H9 (cell line): ENCODE measurements around the gene FUT1. TPM values are rescaled to one million over a fixed set of nuclear protein-coding genes. Genes with fewer than 3 reads are reported as not detected.

Experiments used
- DNase-seq: peaks from one replicate; pipeline ENCODE4 v3.0.0-alpha.2; 2017
- H2AFZ ChIP-seq: one replicate; pipeline ENCODE4 v1.6.1; 2013; ENCODE audit warnings: mild to moderate bottlenecking, low read length, control low read depth, moderate library complexity
- H2AK5ac ChIP-seq: 2 replicates; pipeline ENCODE4 v1.6.1; 2013; ENCODE audit warnings: low read length, control low read depth, mixed read lengths; ENCODE audit not compliant: insufficient read length
- H2BK120ac ChIP-seq: one replicate; pipeline ENCODE4 v1.6.1; 2013; ENCODE audit warnings: low read depth, mild to moderate bottlenecking, low read length, control low read depth, inconsistent platforms; ENCODE audit not compliant: poor library complexity, severe bottlenecking
- H2BK12ac ChIP-seq: 2 replicates; pipeline ENCODE4 v1.6.1; 2013; ENCODE audit warnings: low read length, control low read depth, mixed read lengths, low read depth; ENCODE audit not compliant: insufficient read length
- H2BK15ac ChIP-seq: 2 replicates; pipeline ENCODE4 v1.6.1; 2013; ENCODE audit warnings: low read depth, low read length, control low read depth
- H2BK20ac ChIP-seq: one replicate; pipeline ENCODE4 v1.6.1; 2013; ENCODE audit warnings: low read depth, mild to moderate bottlenecking, low read length, control low read depth, inconsistent platforms; ENCODE audit not compliant: poor library complexity, severe bottlenecking
- H2BK5ac ChIP-seq: 2 replicates; pipeline ENCODE4 v1.6.1; 2013; ENCODE audit warnings: low read length, control low read depth, mixed read lengths; ENCODE audit not compliant: insufficient read length
- H3K14ac ChIP-seq: 2 replicates; pipeline ENCODE4 v1.6.1; 2013; ENCODE audit warnings: low read length, control low read depth; ENCODE audit not compliant: insufficient read depth
- H3K18ac ChIP-seq: 2 replicates; pipeline ENCODE4 v1.6.1; 2013; ENCODE audit warnings: low read depth, mild to moderate bottlenecking, mixed read lengths, low read length, control low read depth; ENCODE audit not compliant: insufficient read length
- H3K23ac ChIP-seq: 2 replicates; pipeline ENCODE4 v1.6.1; 2013; ENCODE audit warnings: low read length, control low read depth, mixed read lengths, low read depth; ENCODE audit not compliant: insufficient read length
- H3K23me2 ChIP-seq: 2 replicates; pipeline ENCODE4 v1.6.1; 2013; ENCODE audit warnings: low read depth, mild to moderate bottlenecking, mixed read lengths, low read length, control low read depth; ENCODE audit not compliant: insufficient read length, poor library complexity, severe bottlenecking
- H3K27ac ChIP-seq: 2 replicates; pipeline ENCODE4 v1.5.1; 2013; ENCODE audit warnings: low read length, control low read depth, mixed read lengths, low read depth; ENCODE audit not compliant: insufficient read length
- H3K27me3 ChIP-seq: 2 replicates; pipeline ENCODE4 v1.6.1; 2013; ENCODE audit warnings: low read length, control low read depth, inconsistent platforms; ENCODE audit not compliant: insufficient read depth
- H3K4ac ChIP-seq: 2 replicates; pipeline ENCODE4 v1.6.1; 2013; ENCODE audit warnings: low read depth, mild to moderate bottlenecking, control low read depth, inconsistent platforms, low read length, moderate library complexity
- H3K4me1 ChIP-seq: 2 replicates; pipeline ENCODE4 v1.6.1; 2013; ENCODE audit warnings: low read length, control low read depth, inconsistent platforms; ENCODE audit not compliant: insufficient read depth
- H3K4me2 ChIP-seq: 2 replicates; pipeline ENCODE4 v1.6.1; 2013; ENCODE audit warnings: low read length, control low read depth, mixed read lengths; ENCODE audit not compliant: insufficient read length, insufficient read depth
- H3K56ac ChIP-seq: 2 replicates; pipeline ENCODE4 v1.6.1; 2013; ENCODE audit warnings: low read depth, mild to moderate bottlenecking, mixed read lengths, low read length, control low read depth; ENCODE audit not compliant: insufficient read length
- H3K79me1 ChIP-seq: 2 replicates; pipeline ENCODE4 v1.6.1; 2013; ENCODE audit warnings: low read depth, mild to moderate bottlenecking, moderate library complexity, low read length, control low read depth, inconsistent platforms; ENCODE audit not compliant: insufficient read depth, poor library complexity, severe bottlenecking
- H3K79me2 ChIP-seq: 2 replicates; pipeline ENCODE4 v1.6.1; 2013; ENCODE audit warnings: low read length, control low read depth, inconsistent platforms; ENCODE audit not compliant: insufficient read depth
- H3K9ac ChIP-seq: 2 replicates; pipeline ENCODE4 v1.6.1; 2013; ENCODE audit warnings: low read length, control low read depth, mixed read lengths; ENCODE audit not compliant: insufficient read length; ENCODE audit errors: extremely low read depth
- H3K9me3 ChIP-seq: one replicate; pipeline ENCODE4 v1.6.1; 2013; ENCODE audit warnings: low read depth, low read length, inconsistent platforms; ENCODE audit not compliant: control insufficient read depth
- H3T11ph ChIP-seq: one replicate; pipeline ENCODE4 v1.6.1; 2013; ENCODE audit warnings: mild to moderate bottlenecking, low read length, control low read depth, inconsistent platforms
- H4K20me1 ChIP-seq: one replicate; pipeline ENCODE4 v1.6.1; 2013; ENCODE audit not compliant: control insufficient read depth, insufficient read length, insufficient read depth
- H4K5ac ChIP-seq: 2 replicates; pipeline ENCODE4 v1.6.1; 2013; ENCODE audit warnings: low read depth, mild to moderate bottlenecking, mixed read lengths, low read length, control low read depth; ENCODE audit not compliant: insufficient read length
- H4K8ac ChIP-seq: replicated peaks from 2 replicates; pipeline ENCODE4 v1.6.1; 2013; ENCODE audit warnings: low read length, control low read depth, mixed read lengths, low read depth; ENCODE audit not compliant: insufficient read length
- H4K91ac ChIP-seq: 2 replicates; pipeline ENCODE4 v1.6.1; 2013; ENCODE audit warnings: low read depth, mild to moderate bottlenecking, moderate library complexity, mixed read lengths, low read length, control low read depth; ENCODE audit not compliant: insufficient read length
- H3K27ac Mint-ChIP-seq, 3 experiments: 2 replicates in 2 of 3; 3 replicates in 1 of 3; pipeline ENCODE4 v1.8.0; 2020 to 2021; ENCODE audit warnings: mixed read lengths in 3 of 3, mild to moderate bottlenecking in 1 of 3, moderate library complexity in 1 of 3
- H3K27me3 Mint-ChIP-seq: 2 replicates; pipeline ENCODE4 v1.8.0; 2021; ENCODE audit warnings: low read depth, mild to moderate bottlenecking, moderate library complexity, mixed read lengths
- H3K36me3 Mint-ChIP-seq, 3 experiments: 2 replicates in 2 of 3; 3 replicates in 1 of 3; pipeline ENCODE4 v1.8.0; 2020 to 2021; ENCODE audit warnings: low read depth in 3 of 3, mixed read lengths in 3 of 3; ENCODE audit not compliant: insufficient read depth in 1 of 3
- H3K4me1 Mint-ChIP-seq, 2 experiments: 2 replicates each; pipeline ENCODE4 v1.8.0; 2020; ENCODE audit warnings: mixed read lengths in 2 of 2
- H3K4me3 Mint-ChIP-seq, 2 experiments: 2 replicates in 1 of 2; 3 replicates in 1 of 2; pipeline ENCODE4 v1.8.0; 2020 to 2021; ENCODE audit warnings: mild to moderate bottlenecking in 2 of 2, mixed read lengths in 2 of 2, moderate library complexity in 1 of 2
- H3K9me3 Mint-ChIP-seq, 2 experiments: 2 replicates in 1 of 2; 3 replicates in 1 of 2; pipeline ENCODE4 v1.8.0; 2020; ENCODE audit warnings: mild to moderate bottlenecking in 2 of 2, mixed read lengths in 2 of 2, moderate library complexity in 1 of 2
- WGBS: extraction: QIAGEN DNeasy Blood & Tissue Kit; methylation state at CpG from one replicate; pipeline ENCODE4 v1.1.7; 2013; ENCODE audit warnings: missing lambda C conversion rate, low lambda C conversion rate, mixed read lengths; ENCODE audit not compliant: insufficient read length; ENCODE audit errors: extremely low coverage; 5-methylcytosine and 5-hydroxymethylcytosine counted together
- total RNA-seq: library from RNA; stranded (reverse); gene quantifications from 2 replicates; pipeline ENCODE4 v1.2.1, GENCODE V29; 2021
- TF ChIP-seq, protein P1 (sequence below): fragments of 200-600 bp; sonication (generic); conservative IDR thresholded peaks from 3 replicates; pipeline ENCODE4 v1.8.0; 2021; ENCODE audit warnings: antibody characterized with exemption, mild to moderate bottlenecking

FUT1 gene
- total RNA-seq, 1 experiment from 2014 or later: 16.1 TPM

DNA sequence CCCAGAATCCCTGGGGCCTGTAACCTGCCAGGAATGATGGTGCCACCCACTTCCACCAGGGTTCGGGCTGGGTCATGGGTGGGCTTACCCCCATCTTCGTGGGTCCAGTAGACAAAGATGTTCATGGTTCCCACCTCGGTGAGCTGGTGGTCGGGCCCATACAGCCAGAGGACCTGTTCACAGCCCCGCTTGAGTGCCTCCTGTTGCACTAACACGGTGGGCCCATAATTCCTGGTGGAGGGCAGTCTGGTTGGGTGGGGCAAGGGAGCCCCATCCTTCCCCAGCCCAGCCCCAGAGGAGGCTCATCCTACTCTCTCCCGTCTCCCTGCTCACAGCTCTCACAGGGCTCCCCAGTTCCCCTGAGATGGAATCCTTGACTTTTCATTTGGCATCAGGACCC, 44.7 kb upstream of the FUT1 start:
- no peak overlapping the region for H2AFZ ChIP-seq
- no peak overlapping the region for H3K56ac ChIP-seq
- H3K27me3 ChIP-seq: no peaks in the 10 kb centered on the region
- no peak overlapping the region for H3K4ac ChIP-seq
- no peak overlapping the region for H3K4me2 ChIP-seq
- H2AK5ac ChIP-seq: no peak overlapping the region
- H4K8ac ChIP-seq: no peak overlapping the region
- no peak overlapping the region for H3K9ac ChIP-seq
- H3K14ac ChIP-seq: no peak overlapping the region
- no peak overlapping the region for H2BK12ac ChIP-seq
- no peak overlapping the region for H3T11ph ChIP-seq
- H2BK120ac ChIP-seq: no peak overlapping the region
- H3K18ac ChIP-seq: no peak overlapping the region
- H4K91ac ChIP-seq: no peak overlapping the region
- no peak overlapping the region for H2BK15ac ChIP-seq
- 0 out of 5 replicates have a peak, but pooled peaks cover 0 to 2% of the 10 kb centered on the region in 2 experiments for H3K9me3 Mint-ChIP-seq
- no peak for DNase-seq
- no peaks in the 10 kb centered on the region; the same call in none of the 2 replicates for H3K27me3 Mint-ChIP-seq
- no peaks in the 10 kb centered on the region for H3K79me2 ChIP-seq
- H2BK20ac ChIP-seq: no peak overlapping the region
- H3K27ac Mint-ChIP-seq: 0 out of 7 replicates have a peak overlapping the region, but pooled peaks of 1 of the 3 experiments have one; percentile 28
- H4K5ac ChIP-seq: no peak overlapping the region
- TF ChIP-seq, protein P1, sequence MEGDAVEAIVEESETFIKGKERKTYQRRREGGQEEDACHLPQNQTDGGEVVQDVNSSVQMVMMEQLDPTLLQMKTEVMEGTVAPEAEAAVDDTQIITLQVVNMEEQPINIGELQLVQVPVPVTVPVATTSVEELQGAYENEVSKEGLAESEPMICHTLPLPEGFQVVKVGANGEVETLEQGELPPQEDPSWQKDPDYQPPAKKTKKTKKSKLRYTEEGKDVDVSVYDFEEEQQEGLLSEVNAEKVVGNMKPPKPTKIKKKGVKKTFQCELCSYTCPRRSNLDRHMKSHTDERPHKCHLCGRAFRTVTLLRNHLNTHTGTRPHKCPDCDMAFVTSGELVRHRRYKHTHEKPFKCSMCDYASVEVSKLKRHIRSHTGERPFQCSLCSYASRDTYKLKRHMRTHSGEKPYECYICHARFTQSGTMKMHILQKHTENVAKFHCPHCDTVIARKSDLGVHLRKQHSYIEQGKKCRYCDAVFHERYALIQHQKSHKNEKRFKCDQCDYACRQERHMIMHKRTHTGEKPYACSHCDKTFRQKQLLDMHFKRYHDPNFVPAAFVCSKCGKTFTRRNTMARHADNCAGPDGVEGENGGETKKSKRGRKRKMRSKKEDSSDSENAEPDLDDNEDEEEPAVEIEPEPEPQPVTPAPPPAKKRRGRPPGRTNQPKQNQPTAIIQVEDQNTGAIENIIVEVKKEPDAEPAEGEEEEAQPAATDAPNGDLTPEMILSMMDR: no peak
- no CpG with 5 or more reads among the region's 7 CpGs for WGBS
- peaks cover 19 to 20% of the 10 kb centered on the region in 2 experiments for H3K4me1 Mint-ChIP-seq
- H3K36me3 Mint-ChIP-seq: no peaks in the 10 kb centered on the region; a peak in 1 of 7 replicates
- H2BK5ac ChIP-seq: no peak overlapping the region
- no peaks in the 10 kb centered on the region for H4K20me1 ChIP-seq
- no peak overlapping the region for H3K23ac ChIP-seq
- no peaks in the 10 kb centered on the region for H3K79me1 ChIP-seq
- H3K9me3 ChIP-seq: no peaks in the 10 kb centered on the region
- H3K27ac ChIP-seq: no peak overlapping the region
- peaks cover 6% of the 10 kb centered on the region; the same call in 1 of the 2 replicates for H3K4me1 ChIP-seq
- no peaks in the 10 kb centered on the region for H3K23me2 ChIP-seq
- no peak overlapping the region for H3K4me3 Mint-ChIP-seq
